Naive B cell (primary cell): ENCODE measurements around the gene CFC1B. TPM values are rescaled to one million over a fixed set of nuclear protein-coding genes. Genes with fewer than 3 reads are reported as not detected.
"Not testable (repeated sequence)": the region's sequence is repeated elsewhere in the genome, so short reads cannot be mapped to it uniquely, and the experiment has no call there.

Experiments
- ATAC-seq, 2 donors: fragments of 150-1000 bp; cut with Tn5 transposase; 2 replicates each; pipeline ENCODE4 v1.10.0; 2021; ENCODE audit warnings: low read depth in 2 of 2, mild to moderate bottlenecking in 2 of 2, moderate library complexity in 2 of 2
- DNase-seq: peaks from one replicate; pipeline ENCODE4 v3.0.0; 2022
- H3K27ac Mint-ChIP-seq, 6 donors: one replicate each; pipeline ENCODE4 v1.8.0; 2020 to 2022; ENCODE audit warnings: mild to moderate bottlenecking in 6 of 6, mixed read lengths in 6 of 6, moderate library complexity in 5 of 6, inconsistent platforms in 2 of 6
- H3K27me3 Mint-ChIP-seq, 3 donors: one replicate each; pipeline ENCODE4 v1.8.0; 2021 to 2022; ENCODE audit warnings: mixed read lengths in 3 of 3, mild to moderate bottlenecking in 1 of 3
- H3K36me3 Mint-ChIP-seq, 2 donors: one replicate each; pipeline ENCODE4 v1.8.0; 2020 to 2022; ENCODE audit warnings: mixed read lengths in 2 of 2, inconsistent platforms in 1 of 2, mild to moderate bottlenecking in 1 of 2
- H3K4me1 Mint-ChIP-seq, 3 donors: one replicate each; pipeline ENCODE4 v1.8.0; 2020 to 2022; ENCODE audit warnings: mixed read lengths in 3 of 3, inconsistent platforms in 1 of 3, mild to moderate bottlenecking in 1 of 3, moderate library complexity in 1 of 3
- H3K4me3 Mint-ChIP-seq, 8 donors: one replicate each; pipeline ENCODE4 v1.8.0; 2020 to 2022; ENCODE audit warnings: mild to moderate bottlenecking in 8 of 8, mixed read lengths in 8 of 8, moderate library complexity in 8 of 8, inconsistent platforms in 2 of 8
- H3K9me3 Mint-ChIP-seq, 7 donors: one replicate each; pipeline ENCODE4 v1.8.0; 2020 to 2022; ENCODE audit warnings: mixed read lengths in 7 of 7, mild to moderate bottlenecking in 5 of 7, inconsistent platforms in 2 of 7, moderate library complexity in 1 of 7
- polyA plus RNA-seq, 6 donors: library from polyadenylated mRNA; unstranded; fragments of 300-500 nt; fragmentation: Illumina TruSeq; gene quantifications; one replicate each; pipeline ENCODE4 v1.2.3, GENCODE V29; 2021; ENCODE audit warnings: low read depth in 6 of 6

The CFC1B gene
- polyA plus RNA-seq, 6 donors from 2014 or later, result not detected

GRCh38 chr2:130538271-130538670 lies 17.2 kb downstream of the CFC1B start:
- ATAC-seq, H3K4me3 Mint-ChIP-seq, H3K9me3 Mint-ChIP-seq, DNase-seq, H3K27me3 Mint-ChIP-seq, H3K4me1 Mint-ChIP-seq, H3K36me3 Mint-ChIP-seq, H3K27ac Mint-ChIP-seq: not testable (repeated sequence)

GRCh38 chr2:130542789-130543188 lies 21.8 kb downstream of the CFC1B start:
- not testable (repeated sequence) for H3K9me3 Mint-ChIP-seq, H3K4me1 Mint-ChIP-seq, H3K4me3 Mint-ChIP-seq, ATAC-seq, H3K27ac Mint-ChIP-seq, DNase-seq, H3K36me3 Mint-ChIP-seq, H3K27me3 Mint-ChIP-seq

GRCh38 chr2:130543785-130544528 lies 22.9 kb downstream of the CFC1B start:
- H3K27me3 Mint-ChIP-seq, H3K9me3 Mint-ChIP-seq, H3K36me3 Mint-ChIP-seq, H3K4me3 Mint-ChIP-seq, H3K4me1 Mint-ChIP-seq, ATAC-seq, H3K27ac Mint-ChIP-seq, DNase-seq: not testable (repeated sequence)

- H3K36me3 Mint-ChIP-seq, H3K27ac Mint-ChIP-seq, H3K4me1 Mint-ChIP-seq, H3K9me3 Mint-ChIP-seq, ATAC-seq, DNase-seq, H3K4me3 Mint-ChIP-seq, H3K27me3 Mint-ChIP-seq: not testable (repeated sequence)
Measured at GRCh38 chr2:130544978-130545377, 24.0 kb downstream of the CFC1B start.

GRCh38 chr2:130548418-130548817 lies 27.4 kb downstream of the CFC1B start:
- not testable (repeated sequence) for DNase-seq, H3K36me3 Mint-ChIP-seq, H3K9me3 Mint-ChIP-seq, H3K4me3 Mint-ChIP-seq, H3K4me1 Mint-ChIP-seq, H3K27ac Mint-ChIP-seq, ATAC-seq, H3K27me3 Mint-ChIP-seq

- not testable (repeated sequence) for DNase-seq, H3K36me3 Mint-ChIP-seq, ATAC-seq, H3K4me1 Mint-ChIP-seq, H3K27ac Mint-ChIP-seq, H3K27me3 Mint-ChIP-seq, H3K9me3 Mint-ChIP-seq, H3K4me3 Mint-ChIP-seq
Measured at GRCh38 chr2:130549475-130549874, 28.5 kb downstream of the CFC1B start.

GRCh38 chr2:130554178-130554577 lies 33.2 kb downstream of the CFC1B start:
- DNase-seq, H3K9me3 Mint-ChIP-seq, H3K4me3 Mint-ChIP-seq, H3K27me3 Mint-ChIP-seq, H3K36me3 Mint-ChIP-seq, ATAC-seq, H3K27ac Mint-ChIP-seq, H3K4me1 Mint-ChIP-seq: not testable (repeated sequence)

GRCh38 chr2:130556441-130556840 lies 35.4 kb downstream of the CFC1B start:
- not testable (repeated sequence) for H3K27me3 Mint-ChIP-seq, H3K27ac Mint-ChIP-seq

GRCh38 chr2:130566165-130566564 lies 45.1 kb downstream of the CFC1B start:
- not testable (repeated sequence) for H3K27ac Mint-ChIP-seq, H3K36me3 Mint-ChIP-seq, H3K4me3 Mint-ChIP-seq, H3K9me3 Mint-ChIP-seq, H3K27me3 Mint-ChIP-seq, DNase-seq, ATAC-seq, H3K4me1 Mint-ChIP-seq

More at GRCh38 chr2:130556441-130556840, 35.4 kb downstream of the CFC1B start:
- DNase-seq, H3K36me3 Mint-ChIP-seq, H3K4me1 Mint-ChIP-seq, H3K4me3 Mint-ChIP-seq, ATAC-seq, H3K9me3 Mint-ChIP-seq: not testable (repeated sequence)

GRCh38 chr2:130571929-130572328 lies 50.9 kb downstream of the CFC1B start:
- not testable (repeated sequence) for H3K4me1 Mint-ChIP-seq, H3K9me3 Mint-ChIP-seq, H3K27me3 Mint-ChIP-seq, DNase-seq, H3K4me3 Mint-ChIP-seq, ATAC-seq, H3K36me3 Mint-ChIP-seq, H3K27ac Mint-ChIP-seq

- H3K27ac Mint-ChIP-seq, H3K4me1 Mint-ChIP-seq, H3K36me3 Mint-ChIP-seq, H3K27me3 Mint-ChIP-seq, H3K9me3 Mint-ChIP-seq, ATAC-seq, DNase-seq, H3K4me3 Mint-ChIP-seq: not testable (repeated sequence)
Measured at GRCh38 chr2:130574230-130574629, 53.2 kb downstream of the CFC1B start.

GRCh38 chr2:130576209-130576784 lies 55.3 kb downstream of the CFC1B start:
- H3K4me3 Mint-ChIP-seq, H3K4me1 Mint-ChIP-seq, H3K27me3 Mint-ChIP-seq, H3K36me3 Mint-ChIP-seq, DNase-seq, ATAC-seq, H3K9me3 Mint-ChIP-seq, H3K27ac Mint-ChIP-seq: not testable (repeated sequence)

- ATAC-seq, H3K27ac Mint-ChIP-seq, H3K4me3 Mint-ChIP-seq, H3K4me1 Mint-ChIP-seq, H3K27me3 Mint-ChIP-seq, H3K9me3 Mint-ChIP-seq, H3K36me3 Mint-ChIP-seq, DNase-seq: not testable (repeated sequence)
Measured at GRCh38 chr2:130577559-130577958, 56.5 kb downstream of the CFC1B start.
